Measurements from ENCODE around the gene CCDC183.

CCDC183 gene

GRCh38 chr9:136796238-136796774 is at the start of gene CCDC183:
TSS of gene CCDC183 (plus strand) at chr9:136796338. CDS start at chr9:136796398, 60 bp downstream.
- no peak for DNase-seq (ENCODE audit: insufficient read length, low spot score)
- no peak for FAIRE-seq
- TF ChIP-seq CTCF (IDR thresholded peaks at IDR 0.05; ENCODE audit: insufficient read depth, missing control alignments) = no peak

GRCh38 chr9:136746621-136747020 is 49.5 kb upstream of the CCDC183 start:
- DNase-seq (ENCODE audit: insufficient read length, low spot score) (no peak), FAIRE-seq (no peak)
- TF ChIP-seq CTCF (IDR thresholded peaks at IDR 0.05; ENCODE audit: insufficient read depth, missing control alignments) = no peak

- no peak for FAIRE-seq
- DNase-seq (ENCODE audit: insufficient read length, low spot score) = no peak
- TF ChIP-seq CTCF (IDR thresholded peaks at IDR 0.05; ENCODE audit: insufficient read depth, missing control alignments) = no peak
Measured at GRCh38 chr9:136747161-136748060, 48.7 kb upstream of the CCDC183 start.

- FAIRE-seq = no peak
- TF ChIP-seq CTCF (IDR thresholded peaks at IDR 0.05; ENCODE audit: insufficient read depth, missing control alignments) = no peak
- no peak for DNase-seq (ENCODE audit: insufficient read length, low spot score)
Measured at GRCh38 chr9:136748201-136748600, 47.9 kb upstream of the CCDC183 start, which contains the start of gene LCN6. TSS of gene LCN6 (minus strand) at chr9:136748525. CDS start at chr9:136748483, 42 bp downstream.

GRCh38 chr9:136748666-136749611 is 47.2 kb upstream of the CCDC183 start:
- no peak for FAIRE-seq
- no peak for TF ChIP-seq CTCF (IDR thresholded peaks at IDR 0.05; ENCODE audit: insufficient read depth, missing control alignments)
- no peak for DNase-seq (ENCODE audit: insufficient read length, low spot score)

GRCh38 chr9:136750526-136750925 is 45.6 kb upstream of the CCDC183 start:
- no peak for FAIRE-seq
- DNase-seq (ENCODE audit: insufficient read length, low spot score) = no peak
- no peak for TF ChIP-seq CTCF (IDR thresholded peaks at IDR 0.05; ENCODE audit: insufficient read depth, missing control alignments)
